ENCODE measurements around the gene ANTXR2. TPM values are rescaled to one million over a fixed set of nuclear protein-coding genes. Genes with fewer than 3 reads are reported as not detected.

ANTXR2 gene
- total and polyA plus RNA-seq, 2 of the 8 experiments (the other 6 are each of a cell fraction or from before 2014, with no cell fraction given) = 1.1 to 7.5 TPM

DNA sequence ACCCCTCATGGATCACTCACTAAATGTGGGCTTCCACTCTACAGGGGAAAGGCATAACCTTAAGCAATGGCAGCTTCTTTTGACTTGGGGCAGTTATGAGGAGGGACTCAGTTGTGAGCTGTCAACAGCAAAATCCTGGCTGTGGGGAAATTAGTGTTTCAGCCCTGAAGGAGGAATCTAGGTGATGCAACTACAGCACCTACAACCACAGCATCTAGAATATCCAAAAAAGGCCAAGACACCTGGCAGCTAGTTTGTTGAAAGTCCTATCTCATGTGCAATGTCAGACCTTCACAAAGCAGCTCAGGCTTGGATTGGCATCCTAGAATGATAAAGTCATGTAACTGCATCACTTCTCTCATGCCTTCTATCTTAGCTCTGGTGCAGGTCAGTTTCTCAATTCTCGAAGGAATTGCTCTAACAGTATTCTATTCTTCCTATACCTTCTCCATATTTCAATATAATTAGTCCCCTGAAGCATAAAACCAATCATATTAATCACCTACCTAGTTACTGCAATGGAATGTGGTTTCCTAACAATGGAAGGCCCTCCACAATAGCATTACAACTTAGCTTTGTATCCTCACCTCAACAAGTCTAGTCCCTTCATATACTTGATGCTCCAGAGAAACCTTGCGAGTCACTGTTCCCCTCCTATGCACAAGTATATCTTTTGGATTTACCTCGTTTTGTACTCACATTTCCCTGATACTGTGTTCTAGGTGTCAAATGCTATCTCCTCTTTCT is 5.5 kb upstream of the ANTXR2 start:
- Histone ChIP-seq H3K56ac (replicated peaks; ENCODE audit: insufficient read length, low read depth, low read length) (no peak overlapping the region), H2BK120ac (replicated peaks; ENCODE audit: low read depth, low read length) (no peak overlapping the region), H3K27ac (ENCODE audit: low read depth, low read length) (no peak overlapping the region), H3K18ac (ENCODE audit: extremely low read depth, low read length) (no peak overlapping the region), H2AFZ (ENCODE audit: low read length) (no peak overlapping the region), H3K23ac (ENCODE audit: insufficient read length) (no peak overlapping the region), H3K9ac (replicated peaks in 1 of 4; ENCODE audit: extremely low read depth in 1 of 4, low read depth in 3 of 4, low read length in 3 of 4) (no peak overlapping the region), H4K91ac (replicated peaks; ENCODE audit: insufficient read length, low read length) (no peak overlapping the region), H3K4me2 (ENCODE audit: insufficient read depth in 1 of 2, low read depth in 2 of 2, low read length in 2 of 2) (no peak overlapping the region), H4K5ac (ENCODE audit: insufficient read length, low read depth, low read length) (no peak overlapping the region), H2BK20ac (ENCODE audit: low read length) (no peak overlapping the region), H2AK5ac (ENCODE audit: low read depth, low read length) (no peak overlapping the region), H3K4ac (replicated peaks; ENCODE audit: insufficient read length, low read depth, low read length) (no peak overlapping the region), H3K79me1 (ENCODE audit: low read depth, low read length) (no peaks in the 10 kb centered on the region), H3K36me3 (ENCODE audit: control insufficient read depth in 2 of 4, insufficient read depth in 4 of 4, low read length in 3 of 4) (no peaks in the 10 kb centered on the region), H3K14ac (ENCODE audit: insufficient read length) (no peak overlapping the region), H2BK5ac (ENCODE audit: low read depth, low read length) (no peak overlapping the region), H3K23me2 (ENCODE audit: low read depth, low read length) (no peaks in the 10 kb centered on the region), H4K20me1 (replicated peaks in 1 of 2; ENCODE audit: control insufficient read depth in 1 of 2, insufficient read depth in 2 of 2, low read length in 2 of 2) (no peaks in the 10 kb centered on the region), H3K79me2 (ENCODE audit: control insufficient read depth in 1 of 2, insufficient read depth in 2 of 2, low read length in 2 of 2) (no peaks in the 10 kb centered on the region), H3K9me3 (ENCODE audit: insufficient read depth in 2 of 2, low read depth in 1 of 2, low read length in 1 of 2) (no peaks in the 10 kb centered on the region; a peak in 1 of 4 replicates), H3K4me3 (ENCODE audit: extremely low read depth in 1 of 4, insufficient read depth in 2 of 4, low read depth in 3 of 4, low read length in 4 of 4) (no peak overlapping the region), H3K4me1 (replicated peaks in 1 of 4; ENCODE audit: control insufficient read depth in 3 of 4, insufficient read depth in 4 of 4, low read length in 3 of 4) (peaks cover 0 to 1% (median 0%) of the 10 kb centered on the region in 4 experiments; a peak in 2 of 7 replicates), H3K27me3 (replicated peaks in 1 of 4; ENCODE audit: control insufficient read depth in 3 of 4, extremely low read depth in 1 of 4, insufficient read depth in 3 of 4, low read length in 3 of 4) (peaks cover 0 to under 1% (median 0%) of the 10 kb centered on the region in 4 experiments; a peak in 1 of 7 replicates), H4K8ac (ENCODE audit: extremely low read depth, insufficient read depth, low read length) (no peak overlapping the region), H2BK12ac (ENCODE audit: low read depth, low read length) (no peak overlapping the region), H2BK15ac (ENCODE audit: low read length) (no peak overlapping the region)
- CTCF ChIA-PET (ENCODE audit: partially characterized antibody) = interaction anchor here (0.7 to 1.8 kb wide), 3 partner anchors 12 to 50 kb away, joined by 3 to 6 read pairs (median 3); no protein-coding TSS in a partner anchor
- POLR2A ChIA-PET (ENCODE audit: partially characterized antibody) = no interaction called here
- WGBS, 2 experiments (ENCODE audit: extremely low coverage in 1 of 2, insufficient coverage in 1 of 2, insufficient read length in 1 of 2, insufficient replicate concordance in 2 of 2, low coverage in 1 of 2, low lambda C conversion rate in 2 of 2, missing lambda C conversion rate in 1 of 2) = 91% methylated on average over 3 of the region's 3 CpGs; no CpG with 5 or more reads in 1 of the 2 experiments
- FAIRE-seq = no peak
- no peak for DNase-seq (ENCODE audit: low read depth in 1 of 2, low spot score in 2 of 2)
- TF ChIP-seq RAD21 (IDR thresholded peaks at IDR 0.05 in 1 of 2, conservative IDR thresholded peaks at IDR 0.05 in 1 of 2; ENCODE audit: low read depth in 2 of 2, low read length in 2 of 2) (no peak), RFX5 (IDR thresholded peaks at IDR 0.05; ENCODE audit: borderline replicate concordance, low read depth, low read length) (no peak), SP1 (IDR thresholded peaks at IDR 0.05; ENCODE audit: low read depth, low read length) (no peak), SIRT6 (IDR thresholded peaks at IDR 0.05; ENCODE audit: low read length) (no peak), NANOG (IDR thresholded peaks at IDR 0.05; ENCODE audit: insufficient read depth, low read depth, low read length, poor library complexity, severe bottlenecking) (no peak), TCF12 (IDR thresholded peaks at IDR 0.05; ENCODE audit: low read depth, low read length) (no peak), TAF1 (IDR thresholded peaks at IDR 0.05; ENCODE audit: low read depth, low read length) (no peak), RNF2 (IDR thresholded peaks at IDR 0.05; ENCODE audit: borderline replicate concordance, low read depth, low read length, missing control alignments, poor library complexity, severe bottlenecking) (no peak), TBP (IDR thresholded peaks at IDR 0.05; ENCODE audit: low read depth, low read length) (no peak)
- TF ChIP-seq, protein P1, sequence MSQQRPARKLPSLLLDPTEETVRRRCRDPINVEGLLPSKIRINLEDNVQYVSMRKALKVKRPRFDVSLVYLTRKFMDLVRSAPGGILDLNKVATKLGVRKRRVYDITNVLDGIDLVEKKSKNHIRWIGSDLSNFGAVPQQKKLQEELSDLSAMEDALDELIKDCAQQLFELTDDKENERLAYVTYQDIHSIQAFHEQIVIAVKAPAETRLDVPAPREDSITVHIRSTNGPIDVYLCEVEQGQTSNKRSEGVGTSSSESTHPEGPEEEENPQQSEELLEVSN (IDR thresholded peaks at IDR 0.05) = no peak
- TF ChIP-seq, protein P2, sequence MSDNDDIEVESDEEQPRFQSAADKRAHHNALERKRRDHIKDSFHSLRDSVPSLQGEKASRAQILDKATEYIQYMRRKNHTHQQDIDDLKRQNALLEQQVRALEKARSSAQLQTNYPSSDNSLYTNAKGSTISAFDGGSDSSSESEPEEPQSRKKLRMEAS (IDR thresholded peaks at IDR 0.05) = no peak

All from H1 (cell line).